Stimulated activated CD4-positive, alpha-beta T cell treated with anti-CD3 and anti-CD28 coated beads, Interleukin-12 subunit alpha, Interleukin-12 subunit beta, amount 100 ng/mL, for 4 hours (primary cell): ENCODE measurements around the gene CADPS2.
"Not testable (repeated sequence)": the region's sequence is repeated elsewhere in the genome, so short reads cannot be mapped to it uniquely, and the experiment has no call there.

Experiments used
- DNase-seq: peaks from one replicate; pipeline ENCODE4 v3.0.0-alpha.2; 2020

The CADPS2 gene

DNA sequence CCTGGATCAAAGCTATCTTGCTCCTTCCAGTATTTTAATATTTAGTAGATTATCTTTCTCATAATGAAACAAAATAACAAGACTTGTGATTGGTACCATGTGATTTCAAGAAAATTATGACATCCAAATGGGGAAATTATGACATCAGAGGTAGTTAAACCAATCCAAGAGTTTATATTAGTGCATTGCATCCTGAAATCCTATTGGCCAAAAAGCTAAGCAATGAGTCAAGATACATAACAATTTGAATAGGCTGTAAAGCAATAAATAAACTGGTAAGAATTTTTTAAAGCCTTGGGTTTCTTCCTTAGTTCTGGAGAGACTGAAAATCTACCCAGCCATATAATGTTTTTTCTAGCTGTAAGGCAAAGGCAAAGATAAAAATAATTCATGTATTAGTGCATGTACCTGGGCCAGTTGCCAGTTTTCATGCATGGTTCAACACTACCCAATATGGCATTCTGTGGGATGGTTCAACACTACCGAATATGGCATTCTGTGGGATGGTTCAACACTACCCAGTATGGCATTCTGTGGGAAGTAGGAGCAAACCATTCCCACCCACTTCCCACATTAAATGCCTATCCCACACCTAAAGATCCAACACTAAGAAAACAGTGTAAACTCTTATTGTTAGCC lies 183.3 kb downstream of the CADPS2 start, which contains the start of gene RNF148:
RNF148 (minus strand) TSS at position 51 of the 639 bp plus-strand sequence. CDS start 172 bp downstream, outside the sequence.
- no peak for DNase-seq

- DNase-seq: no peak
Observed at GRCh38 chr7:122699017-122699416, 187.2 kb downstream of the CADPS2 start, which contains the start of gene RNF133. TSS of gene RNF133 (minus strand) at chr7:122699117. CDS start at chr7:122698918, 199 bp downstream.

DNA sequence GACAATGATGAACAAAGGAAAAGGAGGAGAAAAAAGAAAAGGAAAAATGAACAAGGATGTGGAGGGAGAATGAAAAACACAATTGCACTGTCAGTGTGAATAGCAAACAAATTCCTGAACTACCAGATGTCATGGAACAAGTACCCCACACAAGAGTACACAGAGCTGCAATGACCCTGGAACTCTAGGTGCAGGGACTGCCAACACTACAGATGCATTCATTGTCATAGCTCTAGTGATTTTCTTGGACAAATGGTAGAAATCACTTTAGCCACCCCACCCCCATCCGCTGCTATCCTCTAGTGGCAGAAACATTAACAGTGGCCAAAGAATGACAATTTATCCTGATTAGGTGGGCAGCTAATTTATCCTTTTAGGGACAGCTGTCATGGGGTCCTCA lies 190.4 kb downstream of the CADPS2 start:
- DNase-seq: no peak

GRCh38 chr7:122694697-122695096 lies 191.6 kb downstream of the CADPS2 start:
- no peak for DNase-seq

DNA sequence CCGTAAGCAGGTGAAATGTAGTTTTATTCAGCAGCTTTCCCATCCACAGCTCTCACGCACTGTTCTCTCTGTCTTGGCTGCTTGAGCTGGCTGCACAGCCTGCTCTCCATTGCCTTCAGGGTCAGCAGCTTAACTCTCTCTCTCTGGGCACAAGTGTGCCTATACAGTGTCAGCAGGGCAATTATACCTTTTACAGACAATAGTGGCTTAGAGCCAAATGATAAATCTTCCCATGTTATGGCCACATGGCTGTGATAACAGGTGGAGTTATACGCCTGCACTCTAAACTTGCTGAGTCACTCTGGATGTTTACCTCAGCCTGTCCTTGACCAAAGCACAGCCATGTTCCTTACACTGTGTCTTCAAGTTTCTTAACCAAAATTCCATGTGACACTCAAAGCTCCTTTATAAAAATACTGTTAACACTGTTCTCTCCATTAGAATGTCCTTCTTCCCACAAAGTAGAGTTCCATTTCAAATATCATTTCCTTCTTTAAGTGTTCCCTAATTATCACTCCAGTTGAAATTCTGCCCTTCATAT lies 193.4 kb downstream of the CADPS2 start:
- DNase-seq: no peak

- no peak for DNase-seq
Observed at GRCh38 chr7:122691569-122692235, 194.6 kb downstream of the CADPS2 start.

- no peak for DNase-seq
Observed at GRCh38 chr7:122689346-122690109, 196.7 kb downstream of the CADPS2 start.

DNA sequence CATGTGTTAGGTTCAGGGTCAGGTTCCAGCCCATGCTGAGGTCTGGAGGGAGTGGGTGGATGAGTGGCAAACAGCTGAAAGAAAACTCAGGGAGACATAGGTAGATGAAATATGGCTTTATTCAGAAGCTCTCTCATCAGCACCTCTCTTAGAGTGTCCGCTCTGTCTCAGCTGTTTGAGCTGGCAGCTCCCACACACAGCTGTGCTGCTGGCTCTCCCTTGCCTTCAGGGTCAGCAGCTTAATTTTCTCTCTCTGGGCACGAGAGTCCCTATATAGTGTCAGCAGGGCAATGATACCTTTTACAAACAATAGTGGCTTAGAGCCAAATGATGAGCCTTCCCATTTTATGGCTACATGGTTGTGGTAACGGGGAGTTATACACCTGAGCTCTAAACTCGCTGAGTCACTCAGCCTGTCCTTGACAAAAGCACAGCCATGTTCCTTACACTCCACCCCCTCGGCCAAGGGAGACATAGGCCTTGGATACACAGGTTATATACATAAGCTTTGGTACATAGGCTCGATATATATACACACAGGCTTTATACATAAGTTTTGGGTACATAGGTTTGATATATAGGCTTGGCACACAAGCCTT lies 197.8 kb downstream of the CADPS2 start:
- no peak for DNase-seq

- no peak for DNase-seq
Observed at GRCh38 chr7:122686360-122686878, 199.8 kb downstream of the CADPS2 start.

DNA sequence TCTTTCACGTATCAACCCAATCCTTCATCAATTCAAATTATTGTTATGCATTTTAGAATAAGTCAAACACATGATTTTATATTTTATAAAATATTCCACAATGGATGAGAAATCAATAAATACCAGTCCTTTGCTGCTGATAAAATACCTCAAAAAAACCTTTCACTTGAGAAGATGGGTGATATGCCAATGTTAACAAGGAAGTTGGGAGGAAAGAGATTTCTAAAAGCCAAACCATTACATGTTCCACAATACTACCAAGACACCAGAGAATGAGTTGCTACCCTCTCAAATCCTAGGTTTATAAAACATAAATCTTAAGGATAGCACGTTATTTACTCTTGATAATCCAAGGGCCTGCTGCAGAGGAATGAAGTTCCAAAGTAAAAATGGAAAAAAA lies 201.8 kb downstream of the CADPS2 start:
- no peak for DNase-seq

DNA sequence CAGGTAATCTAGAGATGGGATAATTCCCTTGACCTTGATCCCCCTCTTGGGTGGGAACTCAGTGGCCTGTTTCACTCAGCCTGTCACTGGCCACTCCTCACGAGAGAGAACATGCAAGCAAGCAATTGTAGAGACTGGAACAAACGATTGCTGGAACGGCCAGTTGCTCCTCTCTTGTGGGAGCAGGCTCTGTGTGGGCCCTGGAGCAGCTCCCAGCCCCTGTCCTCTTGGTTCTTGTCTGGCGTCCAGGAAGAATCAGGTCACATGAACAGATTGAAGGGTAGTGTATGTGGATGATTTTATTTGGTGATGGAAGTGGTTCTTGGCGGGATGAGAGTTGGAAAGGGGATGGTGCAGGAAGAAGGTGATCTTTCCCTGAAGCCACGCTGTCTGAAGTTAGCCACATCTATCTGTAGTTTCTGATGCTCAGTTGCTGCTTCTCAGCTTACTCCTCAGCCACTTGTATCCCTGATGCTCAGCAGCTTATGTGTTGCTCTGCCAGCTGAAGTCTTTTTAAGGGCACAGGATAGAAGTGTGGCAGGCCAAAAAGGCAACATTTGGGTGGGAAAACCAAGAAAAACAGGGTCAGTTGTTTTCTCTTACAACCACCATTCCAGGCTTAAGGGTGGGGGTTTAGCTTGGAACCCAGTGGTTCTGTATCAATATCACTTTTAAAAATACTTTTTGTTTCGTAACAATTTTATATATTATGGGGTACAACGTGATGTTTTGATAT lies 203.3 kb downstream of the CADPS2 start:
- no peak for DNase-seq

- not testable (repeated sequence) for DNase-seq
Observed at GRCh38 chr7:122681186-122681585, 205.1 kb downstream of the CADPS2 start.

- no peak for DNase-seq
Observed at GRCh38 chr7:122679813-122680212, 206.4 kb downstream of the CADPS2 start.

DNA sequence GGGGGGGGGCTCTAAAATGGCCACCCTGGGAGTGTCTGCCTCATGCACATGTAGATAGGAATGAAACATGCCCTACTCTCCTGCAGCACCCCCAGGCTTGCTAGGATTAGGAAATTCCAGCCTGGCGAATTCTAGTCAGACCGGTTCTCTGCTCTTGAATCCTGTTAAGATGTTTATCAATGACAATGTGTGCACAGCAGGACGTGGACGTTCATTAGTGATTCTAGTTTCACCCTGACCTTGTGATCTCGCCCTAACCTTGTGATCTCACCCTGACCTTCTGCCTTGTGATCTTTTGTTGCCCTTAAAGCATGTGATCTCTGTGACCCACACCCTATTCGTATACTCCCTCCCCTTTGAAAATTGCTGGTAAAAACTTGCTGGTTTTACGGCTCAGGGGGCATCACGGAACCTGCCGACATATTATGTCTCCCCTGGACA lies 207.0 kb downstream of the CADPS2 start:
- not testable (repeated sequence) for DNase-seq

DNA sequence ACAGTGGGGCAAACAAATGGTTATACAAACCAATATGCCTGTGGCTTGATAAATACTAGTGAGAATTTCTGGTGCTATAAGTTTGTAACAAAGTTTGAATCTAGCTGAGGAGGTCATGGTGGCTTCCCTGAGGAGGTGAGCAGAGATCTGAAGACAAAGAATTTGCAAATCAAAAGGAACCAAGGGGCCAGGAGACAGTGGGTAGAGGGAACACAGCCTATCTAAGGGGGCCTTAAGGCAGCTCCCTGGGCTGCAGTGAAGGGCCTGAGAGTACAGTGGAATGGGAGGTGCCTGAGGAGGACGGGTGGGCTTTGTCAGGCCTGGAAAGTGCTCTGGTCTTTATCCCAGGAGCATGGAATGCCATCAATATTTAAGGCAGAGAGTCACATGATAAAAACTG lies 209.1 kb downstream of the CADPS2 start:
- no peak for DNase-seq

- no peak for DNase-seq
Observed at GRCh38 chr7:122676466-122676865, 209.8 kb downstream of the CADPS2 start.

DNA sequence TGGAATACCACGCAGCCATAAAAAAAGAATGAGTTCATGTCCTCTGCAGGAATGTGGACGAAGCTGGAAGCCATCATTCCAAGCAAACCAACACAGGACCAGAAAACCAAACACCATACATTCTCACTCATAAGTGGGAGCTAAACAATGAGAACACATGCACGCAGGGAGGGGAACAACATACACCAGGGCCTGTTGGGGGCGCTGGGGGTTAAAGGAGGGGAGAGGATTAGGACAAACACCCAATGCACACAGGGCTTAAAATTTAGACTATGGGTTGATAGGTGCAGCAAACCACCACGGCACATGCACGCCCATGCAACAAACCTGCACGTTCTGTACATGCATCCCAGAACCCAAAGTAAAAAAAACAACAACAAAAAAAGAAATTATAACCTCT lies 210.6 kb downstream of the CADPS2 start:
- DNase-seq: no peak

DNA sequence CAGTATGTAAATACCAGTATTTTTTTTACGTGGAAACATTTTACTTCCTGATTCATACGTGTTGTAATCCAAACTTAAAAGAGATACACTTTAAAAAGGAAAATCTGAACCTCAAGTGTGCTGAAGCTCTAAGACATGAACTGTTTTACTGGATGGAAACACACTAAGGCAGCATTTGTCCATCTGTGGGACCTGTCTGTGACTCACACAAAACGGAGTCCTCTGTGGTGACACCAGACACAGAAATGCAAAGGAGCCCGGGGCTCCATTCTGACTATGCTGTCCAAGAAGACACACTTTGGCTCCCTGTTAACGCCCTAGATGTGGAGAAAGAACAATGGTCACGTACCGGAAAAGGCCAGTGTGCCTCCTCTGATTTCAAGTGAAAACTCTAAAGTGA lies 211.2 kb downstream of the CADPS2 start:
- DNase-seq: no peak

DNA sequence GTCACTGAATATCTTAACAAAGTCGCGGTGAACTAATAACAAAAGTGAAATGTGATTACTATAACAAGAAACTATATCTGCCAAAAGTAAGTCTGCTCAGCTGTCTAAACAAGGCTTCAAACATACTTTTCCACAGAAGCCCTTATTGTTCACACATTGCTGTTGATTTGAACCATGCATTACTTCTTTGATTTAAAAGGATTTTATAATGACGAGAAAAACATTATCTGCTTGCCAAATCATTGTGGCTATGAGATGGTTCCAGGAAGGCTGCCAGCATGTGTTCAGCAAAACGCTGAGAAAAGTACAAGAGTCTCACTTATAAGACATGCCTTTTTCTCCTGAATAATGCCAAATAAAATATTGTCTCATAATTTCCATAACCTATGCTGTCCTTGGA lies 211.8 kb downstream of the CADPS2 start:
- DNase-seq: no peak

- DNase-seq: no peak
Observed at GRCh38 chr7:122673951-122674350, 212.3 kb downstream of the CADPS2 start.

- no peak for DNase-seq
Observed at GRCh38 chr7:122672536-122672935, 213.7 kb downstream of the CADPS2 start.

DNA sequence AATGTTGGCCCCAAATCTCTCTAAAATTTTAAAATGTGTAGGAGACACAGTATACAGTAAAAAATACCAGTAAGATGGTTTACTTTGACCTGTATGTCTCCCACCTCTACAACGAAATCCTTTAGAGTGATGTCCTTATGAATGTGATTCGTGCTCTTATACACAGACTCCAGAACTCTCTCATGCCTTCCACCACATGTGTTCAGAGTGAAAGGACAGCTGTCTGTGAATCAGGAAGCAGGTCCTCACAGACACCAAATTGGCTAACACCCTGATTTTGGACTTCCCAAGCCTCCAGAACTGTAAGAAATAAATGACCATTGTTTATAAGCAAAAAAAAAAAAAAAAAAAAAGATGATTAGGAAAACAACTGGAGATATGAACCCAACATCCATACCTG lies 222.5 kb downstream of the CADPS2 start:
- no peak for DNase-seq
